Measurements from ENCODE around the gene MTG2.

MTG2 gene

DNA sequence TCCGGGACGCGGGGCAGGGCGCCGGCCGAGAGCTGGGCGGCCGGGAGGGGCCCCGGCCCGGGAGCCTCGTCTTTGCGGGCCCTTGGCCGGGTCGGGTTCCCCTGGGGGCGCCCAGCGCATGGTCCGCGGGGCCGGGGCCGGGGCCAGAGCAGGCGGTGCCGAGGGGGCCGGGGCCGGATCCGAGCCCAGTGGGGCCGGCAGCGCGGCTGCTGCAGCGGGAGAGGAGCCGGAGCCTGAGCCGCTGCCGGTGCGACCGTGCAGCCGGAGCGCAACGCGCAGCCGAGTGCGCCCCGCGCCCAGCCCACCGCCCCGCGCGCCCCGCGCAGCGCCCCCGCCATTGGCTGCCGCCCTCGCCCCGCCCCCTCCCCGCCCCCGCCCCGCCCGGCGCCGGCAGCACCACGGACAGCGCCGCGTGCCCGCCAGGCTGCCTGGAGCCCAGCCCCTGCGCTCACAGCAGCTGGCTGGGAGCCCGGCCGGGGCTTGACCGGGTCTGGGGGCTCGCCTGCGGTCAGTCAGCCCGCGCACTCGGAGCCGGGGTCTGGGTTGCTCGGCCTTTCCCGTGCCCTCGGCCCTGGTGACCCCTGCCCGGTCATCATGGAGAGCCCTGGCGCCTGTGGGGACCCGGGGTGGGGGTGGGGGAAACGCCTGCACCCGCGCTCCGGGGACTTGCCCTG lies 37.3 kb downstream of the MTG2 start, which contains the start of gene HRH3:
TSS of gene HRH3 (minus strand) at position 287 of the 674 bp plus-strand sequence. CDS start 308 bp downstream, outside the sequence.
- TF ChIP-seq, protein P1, sequence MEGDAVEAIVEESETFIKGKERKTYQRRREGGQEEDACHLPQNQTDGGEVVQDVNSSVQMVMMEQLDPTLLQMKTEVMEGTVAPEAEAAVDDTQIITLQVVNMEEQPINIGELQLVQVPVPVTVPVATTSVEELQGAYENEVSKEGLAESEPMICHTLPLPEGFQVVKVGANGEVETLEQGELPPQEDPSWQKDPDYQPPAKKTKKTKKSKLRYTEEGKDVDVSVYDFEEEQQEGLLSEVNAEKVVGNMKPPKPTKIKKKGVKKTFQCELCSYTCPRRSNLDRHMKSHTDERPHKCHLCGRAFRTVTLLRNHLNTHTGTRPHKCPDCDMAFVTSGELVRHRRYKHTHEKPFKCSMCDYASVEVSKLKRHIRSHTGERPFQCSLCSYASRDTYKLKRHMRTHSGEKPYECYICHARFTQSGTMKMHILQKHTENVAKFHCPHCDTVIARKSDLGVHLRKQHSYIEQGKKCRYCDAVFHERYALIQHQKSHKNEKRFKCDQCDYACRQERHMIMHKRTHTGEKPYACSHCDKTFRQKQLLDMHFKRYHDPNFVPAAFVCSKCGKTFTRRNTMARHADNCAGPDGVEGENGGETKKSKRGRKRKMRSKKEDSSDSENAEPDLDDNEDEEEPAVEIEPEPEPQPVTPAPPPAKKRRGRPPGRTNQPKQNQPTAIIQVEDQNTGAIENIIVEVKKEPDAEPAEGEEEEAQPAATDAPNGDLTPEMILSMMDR (IDR thresholded peaks at IDR 0.05; ENCODE audit: low read depth, low read length) = no peak

DNA sequence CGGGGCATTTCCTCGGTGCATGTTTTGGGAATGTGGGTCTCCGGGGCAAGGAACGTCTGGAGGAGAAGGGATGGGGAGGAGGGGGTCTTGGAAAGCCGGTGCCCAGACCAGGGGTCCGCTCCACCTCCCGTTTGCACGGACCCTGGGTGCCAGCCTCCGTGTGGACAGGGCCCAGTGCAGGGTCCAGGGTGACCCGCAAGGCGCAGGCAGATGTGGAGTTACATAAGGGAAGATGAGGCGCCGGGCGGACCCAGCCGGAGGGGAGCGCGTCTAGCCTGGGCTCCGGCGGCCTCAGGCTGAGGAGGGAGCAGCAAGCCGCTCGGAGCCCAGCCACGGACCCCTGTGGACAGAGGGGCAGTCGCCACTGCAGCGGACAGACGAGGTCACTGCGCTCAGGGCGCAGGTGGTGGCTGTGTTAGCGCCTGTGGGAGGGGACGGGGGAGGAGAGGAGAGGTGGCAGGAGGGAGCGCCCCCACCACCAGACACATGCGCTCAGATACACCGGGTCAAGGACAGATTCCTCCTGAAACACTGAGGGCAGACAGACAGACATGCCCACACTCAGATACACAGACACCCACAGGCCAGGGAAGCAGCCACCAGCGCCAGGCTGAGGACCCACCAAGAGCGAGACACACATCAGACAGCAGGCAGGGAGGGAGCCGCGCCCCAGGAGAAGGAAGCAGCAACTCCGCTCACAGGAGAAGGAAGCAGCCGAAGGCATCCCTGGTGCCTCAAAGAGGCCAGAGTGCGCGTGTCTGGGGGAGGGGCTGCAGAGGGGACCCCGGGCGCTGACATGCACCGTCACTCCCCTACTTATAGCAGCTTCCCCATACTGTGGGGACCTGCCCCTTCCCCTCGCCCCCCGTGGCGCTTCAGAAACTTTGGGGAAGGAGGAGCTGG lies 38.1 kb downstream of the MTG2 start:
- TF ChIP-seq, protein P1 (IDR thresholded peaks at IDR 0.05; ENCODE audit: low read depth, low read length) = no peak
- no peak overlapping the region for H3K4me3 ChIP-seq (ENCODE audit: low read depth, low read length)

More for the DNA sequence above, 37.3 kb downstream of the MTG2 start, which contains the start of gene HRH3:
- no peak within 1 kb of the TSS for H3K4me3 ChIP-seq (ENCODE audit: low read depth, low read length)

DNA sequence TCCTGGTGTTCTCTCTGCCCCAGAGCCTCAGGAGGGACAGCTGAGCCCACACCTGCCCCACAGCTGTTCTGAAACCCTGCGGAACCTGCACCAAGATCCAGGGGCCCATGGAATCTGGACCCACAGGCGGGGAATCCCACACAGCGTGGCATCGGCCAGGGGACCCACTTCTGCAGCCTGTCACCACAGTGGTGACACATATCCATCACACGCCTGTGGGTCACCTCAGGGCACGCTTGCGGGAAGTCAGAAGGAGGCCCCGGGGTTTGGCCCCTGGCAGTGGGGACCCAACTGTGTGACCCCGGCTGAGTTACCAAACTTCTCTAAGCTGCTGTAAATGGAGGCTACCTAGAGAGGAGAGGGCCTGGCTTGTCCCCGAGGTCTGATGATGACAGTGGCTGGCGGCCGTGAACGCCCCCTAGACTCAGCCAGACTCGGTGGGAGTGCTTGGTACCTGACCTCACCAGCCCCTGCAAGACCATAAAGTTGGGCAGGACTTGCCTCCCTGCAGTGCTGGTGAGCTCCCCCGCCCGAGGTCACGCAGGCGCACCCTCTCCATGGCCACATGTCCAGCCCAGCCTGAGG lies 39.5 kb downstream of the MTG2 start:
- TF ChIP-seq, protein P1 (IDR thresholded peaks at IDR 0.05; ENCODE audit: low read depth, low read length) = no peak
- no peak overlapping the region for H3K4me3 ChIP-seq (ENCODE audit: low read depth, low read length)

DNA sequence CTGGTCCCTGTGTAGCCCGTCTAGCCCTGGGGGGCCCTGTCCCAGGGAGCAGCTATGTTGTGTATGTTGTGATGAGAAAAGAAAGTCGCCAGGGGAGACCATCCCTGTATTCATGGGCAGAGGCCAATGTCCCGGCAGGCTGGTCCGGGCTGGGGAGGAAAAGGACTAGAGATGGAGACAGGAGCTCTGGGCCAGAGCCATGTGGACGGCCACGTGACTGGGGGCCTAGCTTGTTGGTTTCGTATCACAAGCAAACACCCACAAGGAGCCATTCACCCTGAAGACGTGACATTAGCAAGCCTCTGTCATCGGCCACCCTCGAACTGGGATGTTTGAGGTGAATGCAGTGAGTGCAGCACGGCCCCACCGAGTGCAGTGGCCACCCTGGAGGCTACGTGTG lies 40.1 kb downstream of the MTG2 start:
- no peak overlapping the region for H3K4me3 ChIP-seq (ENCODE audit: low read depth, low read length)
- TF ChIP-seq, protein P1 (IDR thresholded peaks at IDR 0.05; ENCODE audit: low read depth, low read length) = no peak

DNA sequence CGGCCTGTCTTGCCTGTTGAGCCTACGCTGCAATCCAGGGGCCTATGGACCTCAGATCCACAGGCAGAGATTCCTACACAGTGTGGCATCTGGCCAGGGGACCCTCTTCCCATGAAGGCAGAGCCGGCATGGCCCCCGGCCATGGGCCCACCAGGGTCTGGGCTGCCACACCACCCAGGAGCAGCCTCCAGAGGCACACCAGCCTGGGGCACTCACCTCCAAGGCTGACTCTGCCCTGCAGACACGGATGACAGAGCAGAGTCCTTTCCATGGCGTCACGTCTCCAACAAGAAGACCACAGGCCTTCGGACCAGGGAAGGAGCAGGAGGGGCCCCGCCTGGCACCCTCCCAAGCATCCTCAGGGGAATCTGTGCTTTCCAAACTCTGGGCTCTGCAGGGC lies 40.7 kb downstream of the MTG2 start:
- TF ChIP-seq, protein P1 (IDR thresholded peaks at IDR 0.05; ENCODE audit: low read depth, low read length) = no peak
- H3K4me3 ChIP-seq (ENCODE audit: low read depth, low read length) = no peak overlapping the region

DNA sequence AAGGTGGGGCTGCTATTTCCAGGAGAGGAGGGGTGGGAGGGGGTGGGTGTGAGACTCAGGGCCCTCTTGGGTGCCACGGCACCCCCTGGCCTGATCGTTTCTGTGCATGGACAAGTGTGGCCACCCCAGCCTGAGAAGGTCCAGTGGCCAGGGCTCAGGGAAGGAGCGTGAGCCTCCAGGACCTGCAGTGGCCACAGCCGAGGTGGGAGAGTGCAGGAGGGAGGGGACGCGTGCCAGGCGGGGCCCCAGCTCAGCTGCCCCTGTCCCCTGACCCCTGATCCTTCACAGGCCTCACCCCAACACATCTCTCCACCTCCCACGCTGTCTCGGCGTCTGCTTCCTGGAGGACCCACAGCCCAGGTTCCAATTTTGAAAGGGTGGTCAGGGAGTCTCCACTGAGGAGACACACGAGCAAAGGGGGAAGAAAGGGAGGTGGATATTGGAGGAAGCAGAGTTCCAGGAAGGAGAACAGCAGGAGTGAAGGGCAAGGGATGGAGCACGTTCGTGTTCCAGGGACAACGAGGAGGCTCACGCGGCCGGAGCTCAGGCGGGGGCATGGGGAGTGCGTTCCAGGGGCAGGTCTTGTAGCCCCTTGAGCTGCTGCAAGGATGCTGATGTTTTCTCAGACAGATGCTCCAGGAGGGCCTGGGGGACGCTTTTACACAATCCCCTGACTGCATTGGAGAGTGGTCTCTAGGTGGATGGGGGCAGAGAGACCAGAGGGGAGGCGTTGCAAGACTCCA lies 41.5 kb downstream of the MTG2 start:
- TF ChIP-seq, protein P1 (IDR thresholded peaks at IDR 0.05; ENCODE audit: low read depth, low read length) = no peak
- H3K4me3 ChIP-seq (ENCODE audit: low read depth, low read length) = no peak overlapping the region
